Mesothelial cell of epicardium (in vitro differentiated cells): Measurements from ENCODE around the gene GPC3. TPM values are rescaled to one million over a fixed set of nuclear protein-coding genes. Genes with fewer than 3 reads are reported as not detected.
A peak's percentile ranks its signal among the peaks of the same experiment; 100 is the strongest.
"Not testable (repeated sequence)": the region's sequence is repeated elsewhere in the genome, so short reads cannot be mapped to it uniquely, and the experiment has no call there.

Source experiments
- DNase-seq, 2 experiments: peaks; one replicate each; pipeline ENCODE4 v3.0.0; 2021; ENCODE audit warnings: low spot score in 2 of 2; ENCODE audit not compliant: unreplicated experiment in 2 of 2
- H3K27ac Mint-ChIP-seq: 2 replicates; pipeline ENCODE4 v1.8.0; 2021; ENCODE audit warnings: mixed read lengths
- H3K27me3 Mint-ChIP-seq: 2 replicates; pipeline ENCODE4 v1.8.0; 2021; ENCODE audit warnings: low read depth, mixed read lengths
- H3K36me3 Mint-ChIP-seq: 2 replicates; pipeline ENCODE4 v1.8.0; 2021; ENCODE audit warnings: mixed read lengths
- H3K4me1 Mint-ChIP-seq: 2 replicates; pipeline ENCODE4 v1.8.0; 2021; ENCODE audit warnings: mixed read lengths
- H3K4me3 Mint-ChIP-seq: 2 replicates; pipeline ENCODE4 v1.8.0; 2021; ENCODE audit warnings: mild to moderate bottlenecking, moderate library complexity, mixed read lengths
- H3K9me3 Mint-ChIP-seq: 2 replicates; pipeline ENCODE4 v1.8.0; 2021; ENCODE audit warnings: mixed read lengths
- total RNA-seq: library from RNA; stranded (reverse); gene quantifications from 3 replicates; pipeline ENCODE4 v1.2.1, GENCODE V29; 2021
- TF ChIP-seq, protein P1 (sequence below): fragments of 200-600 bp; sonication (generic); IDR thresholded peaks from one replicate; pipeline ENCODE4 v1.5.0; 2021; ENCODE audit warnings: antibody characterized with exemption; ENCODE audit not compliant: unreplicated experiment

The GPC3 gene
- total RNA-seq, 1 donor from 2014 or later = 864 TPM

- TF ChIP-seq, protein P1, sequence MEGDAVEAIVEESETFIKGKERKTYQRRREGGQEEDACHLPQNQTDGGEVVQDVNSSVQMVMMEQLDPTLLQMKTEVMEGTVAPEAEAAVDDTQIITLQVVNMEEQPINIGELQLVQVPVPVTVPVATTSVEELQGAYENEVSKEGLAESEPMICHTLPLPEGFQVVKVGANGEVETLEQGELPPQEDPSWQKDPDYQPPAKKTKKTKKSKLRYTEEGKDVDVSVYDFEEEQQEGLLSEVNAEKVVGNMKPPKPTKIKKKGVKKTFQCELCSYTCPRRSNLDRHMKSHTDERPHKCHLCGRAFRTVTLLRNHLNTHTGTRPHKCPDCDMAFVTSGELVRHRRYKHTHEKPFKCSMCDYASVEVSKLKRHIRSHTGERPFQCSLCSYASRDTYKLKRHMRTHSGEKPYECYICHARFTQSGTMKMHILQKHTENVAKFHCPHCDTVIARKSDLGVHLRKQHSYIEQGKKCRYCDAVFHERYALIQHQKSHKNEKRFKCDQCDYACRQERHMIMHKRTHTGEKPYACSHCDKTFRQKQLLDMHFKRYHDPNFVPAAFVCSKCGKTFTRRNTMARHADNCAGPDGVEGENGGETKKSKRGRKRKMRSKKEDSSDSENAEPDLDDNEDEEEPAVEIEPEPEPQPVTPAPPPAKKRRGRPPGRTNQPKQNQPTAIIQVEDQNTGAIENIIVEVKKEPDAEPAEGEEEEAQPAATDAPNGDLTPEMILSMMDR = no peak
- Mint-ChIP-seq H3K4me1 (peaks cover 44% of the 10 kb centered on the region), H3K27ac (peak overlapping the region; percentile 17), H3K36me3 (no peaks in the 10 kb centered on the region), H3K9me3 (no peaks in the 10 kb centered on the region), H3K27me3 (no peaks in the 10 kb centered on the region), H3K4me3 (no peak overlapping the region)
- no peak for DNase-seq
Measured at GRCh38 chrX:133634416-133634815, 351.0 kb downstream of the GPC3 start.

GRCh38 chrX:133633950-133634349 lies 351.4 kb downstream of the GPC3 start:
- no peak for DNase-seq
- Mint-ChIP-seq H3K27me3 (no peaks in the 10 kb centered on the region), H3K27ac (no peak overlapping the region), H3K4me3 (no peak overlapping the region), H3K9me3 (no peaks in the 10 kb centered on the region), H3K36me3 (no peaks in the 10 kb centered on the region), H3K4me1 (peaks cover 39% of the 10 kb centered on the region)
- TF ChIP-seq, protein P1 = no peak

- H3K4me3 Mint-ChIP-seq = no peak overlapping the region
- H3K4me1 Mint-ChIP-seq = peaks cover 34% of the 10 kb centered on the region
- no peaks in the 10 kb centered on the region for H3K36me3 Mint-ChIP-seq
- H3K27me3 Mint-ChIP-seq = no peaks in the 10 kb centered on the region
- DNase-seq = no peak
- no peaks in the 10 kb centered on the region for H3K9me3 Mint-ChIP-seq
- no peak overlapping the region for H3K27ac Mint-ChIP-seq
- TF ChIP-seq, protein P1 = no peak
Measured at GRCh38 chrX:133633162-133633561, 352.2 kb downstream of the GPC3 start.

DNA sequence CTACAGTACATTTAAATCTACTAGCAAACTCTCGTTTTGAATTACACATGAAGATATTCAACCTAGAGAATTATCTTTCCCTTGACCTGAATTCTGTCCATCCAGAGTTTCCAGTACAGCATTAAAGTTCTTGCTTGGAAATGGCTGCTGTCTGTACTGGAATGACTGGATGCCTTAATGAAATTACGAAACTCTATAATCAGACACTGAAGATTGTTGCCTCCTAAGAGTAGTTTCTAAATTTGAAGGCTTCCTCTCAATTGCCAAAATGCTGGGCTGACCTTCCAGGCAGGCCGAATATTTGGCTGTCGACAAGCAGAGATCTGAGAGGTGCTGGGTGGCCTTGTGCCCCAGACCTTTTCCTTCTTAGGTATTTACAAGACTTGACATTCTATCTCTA lies 355.0 kb downstream of the GPC3 start:
- no peak for DNase-seq
- H3K4me3 Mint-ChIP-seq = no peak overlapping the region
- H3K4me1 Mint-ChIP-seq = peaks cover 26% of the 10 kb centered on the region
- peak overlapping the region; percentile 59 for H3K27ac Mint-ChIP-seq
- TF ChIP-seq, protein P1 = no peak
- H3K36me3 Mint-ChIP-seq = peaks cover 10% of the 10 kb centered on the region
- peaks cover 10% of the 10 kb centered on the region for H3K9me3 Mint-ChIP-seq
- H3K27me3 Mint-ChIP-seq = no peaks in the 10 kb centered on the region

DNA sequence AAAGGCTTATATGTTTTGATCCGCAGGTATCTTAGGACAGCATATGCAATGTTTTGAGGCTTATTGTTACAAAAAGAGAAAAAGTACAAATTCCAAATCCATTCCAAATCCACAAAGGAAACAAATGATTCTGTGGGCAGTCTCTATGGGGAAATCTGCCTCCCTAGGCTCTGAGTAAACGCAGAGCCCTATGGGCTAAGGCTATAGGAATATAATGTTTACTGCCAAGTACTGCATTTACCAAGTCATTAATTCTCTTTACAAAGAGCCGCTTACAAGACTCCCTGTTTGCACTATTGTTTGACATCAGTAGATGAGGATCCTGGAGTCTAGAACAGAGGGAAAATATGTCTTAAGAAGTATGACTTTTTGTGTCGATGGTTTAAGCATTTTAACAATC lies 357.7 kb downstream of the GPC3 start:
- Mint-ChIP-seq H3K9me3 (peaks cover 34% of the 10 kb centered on the region), H3K36me3 (peaks cover 32% of the 10 kb centered on the region), H3K4me3 (no peak overlapping the region), H3K27me3 (no peaks in the 10 kb centered on the region), H3K4me1 (peaks cover 16% of the 10 kb centered on the region), H3K27ac (no peak overlapping the region)
- no peak for DNase-seq
- TF ChIP-seq, protein P1 = no peak

GRCh38 chrX:133621384-133621783 lies 364.0 kb downstream of the GPC3 start:
- Mint-ChIP-seq H3K36me3 (peaks cover 59% of the 10 kb centered on the region), H3K9me3 (peaks cover 54% of the 10 kb centered on the region)
- not testable (repeated sequence) for DNase-seq, H3K4me1 Mint-ChIP-seq, H3K27ac Mint-ChIP-seq, H3K4me3 Mint-ChIP-seq, H3K27me3 Mint-ChIP-seq
